ENCODE measurements around the gene GALNT14.

Gene GALNT14

DNA sequence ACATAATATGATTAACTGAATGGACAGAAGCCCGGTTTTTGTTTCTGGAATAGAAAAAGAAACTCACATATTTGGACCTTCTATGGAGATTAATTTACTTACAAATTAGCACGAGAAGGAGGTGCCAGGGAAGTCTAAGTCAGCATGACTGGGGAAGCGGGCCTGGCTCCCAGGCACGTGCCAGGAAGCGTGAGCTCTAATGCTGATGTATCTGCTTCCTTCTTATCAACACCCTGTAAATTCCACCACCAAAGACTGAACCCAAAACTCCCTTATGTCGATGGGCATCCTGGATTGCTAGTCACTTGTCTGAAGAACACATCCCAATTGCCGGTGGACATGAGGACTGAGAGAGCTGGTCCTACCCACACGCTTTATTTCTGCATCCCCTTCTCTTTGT lies 134.5 kb downstream of the GALNT14 start:
- DNase-seq: no peak

DNA sequence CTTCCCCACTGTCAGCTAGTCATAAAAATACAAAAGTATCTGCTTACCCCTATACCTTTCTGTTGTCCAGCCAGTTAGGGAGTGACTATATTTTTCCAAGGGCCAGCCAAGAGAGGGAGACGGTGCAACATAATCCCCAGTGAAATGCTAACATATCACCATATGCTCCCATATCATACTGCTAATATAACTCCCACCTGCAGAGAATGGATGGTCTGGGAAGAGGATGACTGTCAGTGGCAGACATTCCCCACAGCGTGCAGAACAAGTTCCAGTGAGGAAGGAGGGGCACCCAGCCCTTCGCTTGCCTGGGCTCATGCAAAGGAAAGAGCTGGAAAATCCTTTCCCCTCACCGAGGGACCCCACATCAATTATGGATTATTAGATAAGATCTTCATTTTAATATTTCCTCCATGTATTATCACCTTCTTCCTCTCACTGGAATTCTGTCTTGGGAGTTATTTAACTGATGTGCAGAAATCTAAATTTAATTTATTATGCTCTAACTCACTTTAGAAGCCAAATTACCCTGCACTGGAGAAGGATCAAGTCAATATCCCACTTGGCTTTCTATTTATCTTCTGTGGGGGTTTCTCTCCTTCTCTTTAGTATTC lies 135.6 kb downstream of the GALNT14 start:
- DNase-seq: no peak

DNA sequence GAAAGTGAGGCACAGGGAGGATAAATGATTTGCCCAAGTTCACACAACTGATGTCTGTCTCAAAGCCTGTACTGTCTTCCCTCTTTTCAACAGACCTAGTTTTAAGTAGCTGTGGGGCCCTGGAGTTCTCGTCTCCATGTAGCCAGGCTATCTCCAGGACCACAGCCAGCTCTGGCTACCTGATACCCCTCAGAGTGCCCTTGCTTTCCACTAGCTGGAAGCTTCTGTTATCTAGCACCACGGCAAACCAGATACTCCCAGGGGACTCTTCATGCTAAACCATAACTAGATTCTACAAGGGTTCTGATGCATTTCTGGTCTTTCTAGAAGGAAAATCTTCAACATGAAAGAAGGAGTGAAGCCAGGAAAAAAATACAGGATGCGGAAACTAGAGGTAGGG lies 137.3 kb downstream of the GALNT14 start:
- no peak for DNase-seq

DNA sequence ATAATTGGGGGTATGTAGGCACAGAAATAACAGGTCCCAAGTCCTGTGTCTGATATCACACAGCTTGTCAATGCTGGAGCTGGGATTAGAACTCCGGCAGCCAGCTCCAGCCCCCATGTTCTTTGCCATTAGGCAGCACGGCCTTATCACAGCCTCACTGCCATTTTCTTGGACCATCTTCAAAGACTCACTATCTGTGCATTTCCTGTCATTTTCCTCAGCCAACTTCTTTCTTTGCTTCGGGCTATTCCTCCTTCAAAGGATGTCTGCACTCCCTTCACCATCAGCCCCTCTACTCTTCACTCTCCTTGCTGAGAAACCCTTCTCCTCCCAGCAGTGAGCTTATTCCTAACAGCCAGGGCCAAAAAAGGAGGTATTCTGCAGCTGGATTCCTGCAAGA lies 139.6 kb downstream of the GALNT14 start:
- DNase-seq: no peak

DNA sequence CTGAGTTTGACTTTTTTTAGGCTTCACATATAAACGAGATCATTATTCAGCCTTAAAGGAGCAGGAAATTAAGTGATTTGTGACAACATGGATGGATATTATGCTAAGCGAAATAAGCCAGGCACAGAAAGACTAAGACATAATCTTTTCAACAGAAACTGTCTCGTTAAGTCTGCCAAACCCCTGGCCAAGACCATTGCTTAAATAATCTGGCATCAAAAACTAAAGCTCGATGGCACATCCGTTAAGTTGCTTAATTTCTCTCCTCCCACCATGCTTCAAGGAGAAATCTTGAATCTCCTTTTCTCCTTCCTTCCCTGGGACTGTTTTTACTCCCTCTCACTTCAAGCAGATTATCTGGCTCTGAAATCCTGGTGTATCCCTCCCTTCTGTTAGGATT lies 140.3 kb downstream of the GALNT14 start:
- DNase-seq: no peak

DNA sequence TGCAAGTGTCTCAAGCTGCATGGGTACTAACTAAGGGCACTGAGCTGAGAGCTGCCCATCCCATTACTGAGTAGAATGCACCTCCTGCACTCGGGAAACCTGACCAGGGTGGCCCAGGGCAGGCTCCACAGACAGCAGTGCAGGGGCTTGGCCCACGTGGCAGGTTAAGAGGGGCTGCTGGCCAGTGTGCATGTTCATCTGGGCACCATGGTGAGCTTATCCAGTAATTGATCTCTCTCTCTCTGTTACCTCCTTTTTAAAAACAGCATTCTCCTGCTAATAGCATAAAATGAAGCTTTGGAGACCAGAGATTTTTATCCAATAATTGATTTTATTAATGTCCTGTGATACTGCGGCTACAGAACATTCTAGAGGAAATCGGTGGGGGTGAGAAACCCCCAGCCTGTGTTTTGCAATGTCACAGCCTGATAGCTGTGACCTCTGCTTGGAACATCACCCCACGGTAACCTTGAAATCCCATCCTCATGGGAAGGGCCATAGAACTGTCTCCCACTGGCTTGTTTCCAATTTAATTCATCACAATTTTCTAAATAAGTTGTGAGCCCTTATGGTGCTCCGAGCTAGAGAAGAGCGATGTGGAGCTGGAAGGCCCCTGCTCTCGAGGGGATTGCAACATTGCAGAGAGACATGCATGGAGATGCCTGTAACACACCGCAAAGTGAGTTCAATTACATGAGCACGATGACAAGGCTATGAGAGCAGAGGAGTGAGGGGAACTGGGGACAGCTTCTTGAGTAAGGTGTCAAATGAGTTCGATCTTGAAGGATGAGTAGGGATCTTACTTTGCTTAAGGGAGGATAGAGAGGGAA lies 143.8 kb downstream of the GALNT14 start:
- DNase-seq: no peak

DNA sequence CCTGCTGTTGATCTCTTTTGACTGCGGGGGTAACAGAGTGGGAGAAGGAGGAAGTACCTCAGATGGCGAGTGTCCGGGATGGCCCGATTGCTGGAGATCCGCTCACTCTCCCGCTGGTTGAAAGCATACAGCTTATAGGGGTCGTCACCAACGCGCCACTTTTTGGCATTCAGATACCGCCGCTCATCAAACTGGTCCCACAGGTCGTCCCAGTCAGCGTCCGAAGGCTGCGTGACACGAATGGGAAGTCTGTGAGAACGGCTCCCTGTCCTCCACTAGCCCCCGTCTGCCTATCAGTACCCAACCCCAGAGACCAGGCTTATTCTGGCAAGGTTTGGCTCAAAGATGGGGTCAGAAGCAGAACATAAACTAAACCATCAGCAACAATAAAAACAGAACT lies 145.5 kb downstream of the GALNT14 start:
- DNase-seq: no peak

DNA sequence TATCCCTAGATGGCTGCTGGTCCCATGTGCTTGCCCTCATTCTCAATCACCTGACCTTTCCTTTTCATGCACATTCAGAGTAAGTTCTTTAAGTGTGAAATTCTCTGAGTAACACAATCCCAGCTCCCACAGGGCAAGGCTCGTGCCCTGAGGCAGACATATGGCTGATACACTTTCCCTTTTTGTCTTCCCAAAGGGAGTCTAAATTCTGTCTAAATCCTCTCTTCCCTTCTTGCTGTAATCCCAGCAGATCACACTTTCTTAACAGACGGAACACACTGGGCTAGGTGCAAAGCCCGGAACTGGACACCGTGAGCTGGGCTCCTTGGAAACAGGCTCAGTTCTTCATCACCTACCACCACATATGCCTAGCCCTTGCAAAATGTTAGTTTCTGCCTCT lies 147.6 kb downstream of the GALNT14 start:
- no peak for DNase-seq

DNA sequence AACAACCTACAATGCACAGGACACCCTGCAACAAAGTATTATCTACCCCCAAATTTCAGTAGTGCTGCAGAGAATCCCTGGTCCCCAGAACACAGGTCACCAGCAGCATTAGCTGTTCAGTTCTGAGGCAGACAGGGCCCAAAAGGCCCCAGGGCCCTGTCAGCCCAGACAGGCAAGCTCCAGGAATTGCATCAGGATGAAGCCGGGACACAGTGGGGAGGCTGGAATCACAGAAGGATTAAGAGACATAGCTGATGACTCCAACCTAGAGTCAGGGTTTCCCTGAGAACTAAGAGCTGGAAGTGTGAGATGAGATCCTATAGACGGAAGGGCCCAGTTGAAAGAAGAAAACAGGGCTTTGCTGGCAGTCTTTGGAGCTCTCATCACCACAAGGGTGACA lies 148.1 kb downstream of the GALNT14 start:
- DNase-seq: no peak

DNA sequence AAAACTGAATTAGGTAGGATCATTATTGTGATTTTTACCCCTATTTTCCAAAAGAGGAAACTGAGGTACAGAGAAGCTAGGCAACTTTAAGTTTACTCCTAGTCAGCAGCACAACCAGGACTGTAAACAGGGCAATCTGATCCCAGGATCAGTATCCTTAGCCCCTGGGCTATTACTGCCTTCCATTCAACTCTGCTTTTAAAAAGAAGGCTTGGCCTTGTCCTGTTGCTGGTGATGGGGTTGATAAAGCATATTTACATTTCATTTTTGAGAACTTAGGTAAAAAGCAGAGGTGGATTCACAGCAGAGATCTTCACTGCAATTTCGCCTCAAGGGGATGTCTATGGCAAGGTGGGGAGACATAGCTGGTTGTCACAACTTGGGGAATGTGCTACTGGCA lies 148.5 kb downstream of the GALNT14 start:
- no peak for DNase-seq

DNA sequence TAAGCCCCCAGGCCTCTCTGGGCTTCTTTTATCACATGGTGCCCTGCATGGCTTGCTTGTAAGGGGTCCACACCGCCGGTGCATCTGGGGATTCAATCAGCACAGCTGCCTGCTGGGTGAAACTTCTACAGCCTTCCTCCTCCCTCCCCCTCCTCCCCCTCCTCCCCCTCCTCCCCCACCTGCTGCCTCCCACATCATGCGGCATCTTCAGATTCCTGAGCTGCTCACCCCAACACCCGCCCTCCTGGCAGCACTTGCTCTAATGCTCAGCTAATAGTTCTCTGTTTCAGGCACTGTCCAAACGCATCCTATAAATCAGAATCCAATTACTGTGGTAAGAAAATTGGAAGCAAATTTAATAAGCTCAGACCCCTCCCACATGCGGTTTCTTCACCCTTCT lies 150.7 kb downstream of the GALNT14 start:
- DNase-seq: no peak

DNA sequence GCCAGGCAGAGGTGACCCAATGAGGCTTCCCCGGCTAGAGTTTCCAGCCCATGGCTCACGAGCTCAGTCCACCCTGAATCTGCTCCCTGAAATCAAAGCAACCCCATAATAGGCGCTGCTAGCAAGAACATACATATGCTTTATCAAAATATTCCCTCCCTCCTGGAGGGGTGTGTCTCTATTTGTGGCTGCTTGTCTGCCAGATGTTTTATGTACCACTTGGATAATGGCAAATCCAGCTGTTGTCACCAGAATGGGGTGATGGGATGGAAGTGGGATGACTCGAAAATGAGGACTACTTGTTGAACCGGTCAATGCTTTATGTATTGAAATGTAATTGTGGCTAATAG lies 152.0 kb downstream of the GALNT14 start:
- no peak for DNase-seq

DNA sequence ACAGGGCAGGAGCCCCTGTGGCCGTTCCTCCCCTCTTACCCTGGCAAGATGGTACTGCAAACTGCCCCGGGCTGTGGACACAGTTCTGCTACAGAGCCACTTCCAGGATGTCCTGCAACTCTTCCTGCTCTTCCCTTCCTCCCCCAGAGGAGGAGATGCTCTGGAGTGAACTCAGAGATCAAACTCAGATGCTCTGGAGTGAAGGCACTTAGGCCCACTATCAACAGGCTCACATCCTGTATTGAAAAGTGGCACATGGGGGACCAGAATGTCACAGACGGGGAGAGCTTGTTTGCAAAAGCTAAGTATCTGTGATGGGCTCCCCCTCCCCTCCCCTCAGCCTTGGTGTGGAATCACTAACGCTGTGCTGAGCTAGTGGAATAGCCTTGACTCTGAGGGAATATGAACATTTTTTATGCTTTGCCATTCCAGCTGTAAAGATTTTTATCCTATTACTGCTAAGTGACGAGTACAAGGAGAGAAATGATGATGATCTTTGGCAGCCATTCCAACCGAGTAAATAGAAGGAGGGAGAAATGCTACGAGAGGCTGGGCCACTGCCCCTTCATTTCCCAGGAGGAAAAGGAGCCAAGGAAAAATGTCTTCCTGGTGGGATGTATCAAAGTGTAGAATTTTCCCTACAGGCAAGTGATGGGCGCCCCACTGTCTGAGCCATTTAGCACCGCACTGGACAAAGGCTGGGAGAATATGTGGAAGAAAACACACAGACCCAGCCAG lies 152.6 kb downstream of the GALNT14 start:
- DNase-seq: no peak

DNA sequence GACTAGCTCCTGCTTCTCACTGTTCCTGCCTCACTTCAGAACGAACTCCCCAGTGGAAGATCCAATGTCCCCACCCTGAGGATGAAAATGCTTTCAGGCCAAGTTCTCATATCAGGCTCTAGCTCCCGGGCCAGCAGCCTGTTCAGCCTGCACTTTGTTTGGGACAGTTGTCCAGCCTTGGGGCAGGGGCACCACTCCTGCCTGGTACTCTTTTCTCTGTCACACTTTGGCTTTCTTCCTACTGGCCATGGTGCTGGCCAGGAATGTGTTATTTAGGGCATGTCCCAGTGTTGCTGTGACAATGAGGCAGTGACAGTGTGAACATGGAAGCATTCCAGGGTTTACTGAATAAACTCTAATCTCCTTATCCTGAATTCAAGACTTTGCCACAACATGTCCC lies 154.1 kb downstream of the GALNT14 start:
- no peak for DNase-seq

DNA sequence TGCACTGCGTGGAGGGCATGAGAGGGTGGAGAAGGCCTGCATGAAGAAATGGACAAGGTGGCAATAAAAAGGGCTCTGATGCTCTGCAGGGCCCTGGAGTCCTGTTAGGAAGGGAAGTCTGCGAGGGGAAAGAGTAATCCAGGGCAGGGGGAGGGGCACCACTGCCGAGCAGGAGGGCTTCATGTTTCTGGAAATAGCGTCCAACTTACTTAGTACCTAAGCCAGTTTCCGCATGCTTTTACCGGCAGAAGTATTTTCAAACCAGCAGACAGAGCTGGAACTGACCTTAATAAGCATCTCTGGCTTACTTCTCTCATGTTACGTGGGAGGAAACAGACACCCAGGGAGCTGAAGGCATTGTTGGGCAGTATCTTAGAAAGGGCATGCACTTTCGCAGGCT lies 156.7 kb downstream of the GALNT14 start:
- DNase-seq: no peak

DNA sequence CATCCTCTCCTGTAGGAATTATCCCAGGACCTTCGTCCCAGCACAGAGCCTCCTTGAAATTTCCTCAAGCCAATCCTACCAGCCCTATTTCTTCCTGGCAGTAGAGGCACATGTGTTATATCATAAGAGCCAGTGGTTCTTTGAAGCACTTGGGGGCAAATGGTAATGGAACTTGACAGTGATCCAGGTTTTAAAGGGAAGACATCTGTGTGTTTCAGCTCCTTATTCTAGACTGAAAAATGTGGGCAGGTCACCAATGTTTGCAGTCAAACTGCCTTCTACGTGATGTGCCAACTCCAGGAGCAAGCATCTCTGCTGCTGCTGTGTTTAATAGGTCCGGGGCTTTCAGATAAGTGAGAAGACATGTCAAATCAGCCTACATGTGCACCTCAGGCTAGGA lies 157.1 kb downstream of the GALNT14 start:
- no peak for DNase-seq

DNA sequence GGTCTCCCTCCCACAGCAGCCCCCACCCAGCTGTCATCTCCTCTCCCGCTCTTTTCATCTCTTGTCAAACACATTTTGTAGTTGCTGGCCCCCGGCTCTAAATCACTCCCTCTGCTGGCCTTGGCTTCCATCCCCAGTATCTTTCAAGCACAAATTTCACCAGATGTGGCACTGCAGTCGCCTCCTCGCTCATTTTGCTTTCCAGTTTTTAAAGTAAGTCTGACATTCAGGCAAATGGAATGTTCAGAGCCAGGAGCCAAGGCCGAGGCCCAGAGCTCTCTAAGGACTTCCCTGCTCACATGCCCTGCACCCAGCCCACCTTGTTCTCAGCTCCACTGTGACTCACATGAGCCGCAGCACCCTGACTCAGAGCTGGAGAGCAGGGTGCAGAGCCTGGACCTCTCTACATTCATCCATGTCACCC lies 158.4 kb downstream of the GALNT14 start:
- peak; percentile 86 for DNase-seq

DNA sequence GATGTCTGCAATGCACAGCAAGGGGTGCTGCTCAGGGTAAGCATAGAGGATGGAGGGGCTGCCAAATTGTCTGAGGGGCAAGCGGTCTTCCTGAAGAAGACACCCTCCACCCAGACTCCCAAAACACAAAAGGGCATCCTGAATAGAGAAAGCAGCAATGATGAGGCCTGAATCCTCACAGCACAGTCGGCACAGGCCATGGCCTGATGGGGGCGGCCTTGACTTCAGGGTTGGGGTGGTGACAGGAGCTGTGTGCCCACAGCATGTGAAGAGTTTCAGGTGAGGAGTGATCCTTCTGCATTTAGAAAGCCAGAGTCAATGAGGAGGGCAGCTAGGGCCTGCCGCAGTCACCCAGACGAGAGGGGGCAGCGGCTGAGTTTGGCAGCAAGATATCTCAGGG lies 159.4 kb downstream of the GALNT14 start:
- no peak for DNase-seq

DNA sequence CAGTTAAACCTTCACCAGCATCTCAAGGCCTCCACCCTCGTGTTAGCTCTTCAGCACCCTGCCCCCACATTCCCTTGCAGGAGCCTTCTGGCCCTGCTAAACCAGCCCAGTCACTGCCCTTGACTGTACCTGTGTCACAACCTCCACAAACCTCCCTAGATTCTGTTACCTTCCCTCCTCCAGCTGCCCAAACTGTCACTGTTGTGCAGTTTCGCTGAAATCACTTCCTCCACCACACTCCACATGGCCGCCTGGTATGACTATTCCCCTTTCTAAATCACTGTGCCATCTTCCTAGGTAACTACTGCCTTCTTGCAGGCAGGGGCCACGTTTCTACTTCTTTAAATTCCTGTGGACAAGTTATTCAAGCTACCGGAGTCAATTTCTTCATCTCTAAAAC lies 160.2 kb downstream of the GALNT14 start:
- DNase-seq: no peak

DNA sequence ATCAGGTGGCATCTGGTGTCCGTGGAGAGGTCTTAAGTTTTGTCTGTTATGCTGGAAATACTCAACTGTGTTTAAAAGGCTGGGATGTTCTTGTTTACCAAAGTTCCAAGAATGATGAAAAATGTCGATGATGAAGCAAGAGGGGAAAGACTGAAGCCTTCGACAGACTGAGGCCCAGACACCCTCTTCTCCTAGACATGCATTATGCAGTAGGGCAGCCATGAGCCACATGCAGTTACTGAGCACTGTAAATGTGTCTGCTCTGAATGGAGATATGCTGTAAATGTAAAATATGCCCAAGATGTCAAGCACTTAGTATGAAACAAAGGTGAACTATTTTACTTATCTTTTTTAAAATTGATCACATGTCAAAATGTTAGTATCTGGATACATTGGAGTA lies 163.1 kb downstream of the GALNT14 start:
- no peak for DNase-seq

DNA sequence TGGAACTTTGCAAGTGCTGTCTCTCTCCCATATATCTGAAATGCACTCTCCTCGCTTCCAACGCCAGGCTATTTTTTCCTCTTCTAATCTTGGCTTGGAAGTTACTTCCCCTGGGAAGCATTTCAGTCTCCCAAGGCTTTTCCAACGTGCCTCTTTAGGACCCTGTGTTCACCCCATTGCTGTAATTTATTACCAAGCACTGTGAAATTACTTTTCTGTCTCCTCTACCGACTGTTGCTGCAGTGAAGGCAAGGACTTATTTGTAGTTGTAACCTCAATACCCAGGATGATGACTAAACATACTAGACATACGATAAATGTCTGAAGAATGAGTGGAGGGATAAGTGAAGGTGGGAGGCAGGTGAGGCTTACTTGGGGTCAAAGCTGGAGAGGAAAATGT lies 163.7 kb downstream of the GALNT14 start:
- DNase-seq: no peak

DNA sequence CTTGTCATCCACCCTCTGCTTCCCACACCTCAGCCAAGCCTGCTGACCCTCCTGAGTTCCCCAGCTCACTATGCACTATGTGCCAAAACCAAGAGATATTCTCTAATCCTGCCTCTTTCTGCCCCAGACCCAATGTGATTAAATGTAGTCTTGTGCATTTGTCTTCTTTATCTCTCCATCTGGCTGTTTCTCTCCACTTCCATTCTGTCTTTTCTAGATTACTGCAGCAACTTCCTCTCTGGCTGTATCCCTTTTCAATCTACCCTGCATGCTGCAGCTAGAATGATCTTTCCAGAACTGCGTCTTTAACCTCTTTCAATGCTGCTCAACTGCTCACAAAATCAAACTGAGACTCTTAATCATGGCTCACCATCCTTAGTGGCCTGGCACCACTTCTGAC lies 164.1 kb downstream of the GALNT14 start:
- DNase-seq: no peak

DNA sequence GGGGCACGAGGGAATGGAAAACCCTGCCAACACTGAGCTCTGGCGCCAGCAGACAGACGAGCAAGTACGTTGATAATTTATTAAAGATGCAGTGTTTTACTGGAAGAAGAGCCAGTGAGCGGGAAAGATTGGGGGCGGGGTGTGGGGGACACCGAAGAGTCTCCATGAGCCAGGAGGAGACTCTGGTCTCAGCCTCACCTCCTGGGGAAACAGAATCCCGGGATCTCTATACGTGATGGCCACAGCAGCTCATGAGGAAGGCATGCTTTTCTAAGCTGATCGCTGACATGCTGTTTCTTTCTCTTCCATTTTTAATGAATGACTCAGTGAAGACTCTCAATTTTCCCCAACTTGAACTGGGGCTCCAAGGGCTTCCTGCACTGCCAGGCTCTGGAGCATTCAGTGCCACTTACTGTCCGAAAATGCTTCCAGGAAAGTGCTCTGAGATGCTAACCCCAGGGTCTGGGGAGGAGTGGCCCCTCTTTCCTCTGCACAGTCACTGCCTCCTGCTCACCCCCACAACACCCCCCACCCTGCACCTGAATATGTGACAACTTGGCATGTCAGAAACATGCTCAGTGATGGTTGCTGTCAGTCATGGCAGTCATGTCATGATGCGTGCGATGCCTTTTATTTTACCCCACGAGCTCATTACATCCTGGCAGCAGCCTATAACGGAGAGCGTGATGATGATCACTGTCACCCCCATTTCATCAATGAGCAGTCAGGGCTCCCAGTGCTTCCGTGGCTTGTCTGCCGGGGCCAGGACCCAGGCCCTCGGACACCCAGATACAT lies 166.8 kb downstream of the GALNT14 start:
- DNase-seq: peak; percentile 83

Measured in fibroblast of skin of back (primary cell).